Measurements from ENCODE around the gene PCDH9.
A peak's percentile ranks its signal among the peaks of the same experiment; 100 is the strongest.

Gene PCDH9

DNA sequence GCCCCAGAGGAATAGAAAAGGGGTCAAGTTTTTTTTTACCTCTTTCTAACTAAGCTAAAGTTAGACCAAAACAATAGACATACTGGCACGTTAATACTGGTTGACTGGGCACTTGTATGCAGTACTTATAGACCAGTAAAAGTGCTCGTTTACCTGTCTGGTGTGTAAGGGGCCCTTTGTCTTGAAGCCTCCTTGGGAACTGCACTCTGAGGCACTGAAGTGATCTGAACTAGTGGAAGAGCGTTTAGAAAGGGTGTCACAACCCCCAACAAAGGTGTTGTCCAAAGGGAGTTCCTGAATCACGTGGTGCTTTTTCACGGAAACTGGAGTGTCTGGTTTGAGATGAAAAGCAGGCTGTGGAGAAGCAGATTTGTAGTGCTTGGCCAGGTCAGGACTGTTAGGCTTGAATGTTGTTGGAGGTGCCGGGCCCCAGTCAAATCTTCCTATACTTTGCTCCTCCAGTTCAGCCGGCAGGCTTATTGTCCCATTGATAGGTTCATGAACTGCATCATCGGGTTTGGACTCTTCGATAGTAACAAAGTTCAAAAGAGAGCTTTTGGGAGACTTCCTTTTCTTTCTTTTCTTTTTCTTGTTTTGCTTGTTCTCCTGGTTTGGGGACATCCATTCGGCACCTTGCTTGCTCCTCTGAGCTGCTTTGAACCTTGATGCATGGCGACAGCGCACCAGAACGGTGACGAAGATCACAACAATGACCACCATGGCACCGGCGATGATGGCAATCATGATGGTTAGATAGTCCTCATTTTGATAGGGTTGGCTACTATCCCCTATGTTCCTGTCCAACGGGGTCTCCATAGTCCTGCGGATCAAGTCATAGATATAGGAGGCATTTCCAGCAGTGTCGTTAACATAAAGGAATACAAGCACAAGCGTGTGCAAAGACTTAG lies 4.6 kb downstream of the PCDH9 start:
- no peak for DNase-seq (ENCODE audit: low spot score)

DNA sequence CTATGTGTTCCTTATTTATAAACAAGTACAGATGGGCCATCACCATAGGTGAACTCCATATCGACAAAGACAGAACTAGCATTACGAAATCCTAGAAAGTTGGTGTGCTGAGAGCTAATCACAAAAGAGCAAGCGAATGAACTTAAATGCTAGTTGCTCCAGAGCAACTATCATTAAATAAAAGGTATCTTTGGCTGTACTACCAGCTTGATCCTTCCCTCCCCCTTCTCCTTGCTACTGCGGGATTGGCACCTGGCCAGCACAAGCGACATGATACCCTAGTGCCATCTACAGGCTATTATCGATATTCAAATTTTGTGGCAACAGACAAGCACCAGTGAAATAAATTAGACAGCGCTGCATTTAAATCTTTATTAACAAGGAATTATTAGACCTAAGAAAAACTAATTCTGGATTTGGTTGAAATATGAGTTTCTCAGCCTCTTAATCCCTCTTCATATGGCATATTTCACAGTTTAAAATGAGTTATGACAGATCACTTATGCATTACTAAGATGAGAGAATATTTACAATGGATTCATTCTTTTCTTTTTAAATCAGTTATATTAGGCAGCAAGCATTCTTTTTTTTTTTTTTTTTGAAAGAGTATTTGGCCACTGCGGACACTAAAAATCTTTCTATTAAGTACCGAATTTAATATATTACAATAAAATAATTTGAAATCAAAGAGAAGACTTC lies 5.8 kb downstream of the PCDH9 start:
- DNase-seq (ENCODE audit: low spot score): peak; percentile 44

DNA sequence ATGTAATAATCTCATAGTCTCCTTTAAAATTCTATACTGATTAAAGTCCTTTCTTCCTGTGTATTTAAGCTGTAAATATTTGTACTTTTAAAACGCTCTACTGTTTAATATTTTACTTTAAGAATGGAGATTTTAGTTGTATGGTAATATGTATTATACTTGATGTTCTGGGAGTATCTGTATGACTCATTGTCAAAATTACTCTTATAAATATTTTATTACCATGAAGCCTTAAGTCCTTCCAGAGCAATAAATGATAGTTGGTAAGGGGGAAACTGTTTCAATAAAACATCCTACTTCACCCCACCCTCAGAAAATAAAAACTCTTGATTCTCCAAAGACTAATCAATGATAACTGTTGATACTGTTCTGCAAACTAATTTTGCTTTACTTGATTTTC lies 6.4 kb downstream of the PCDH9 start:
- DNase-seq (ENCODE audit: low spot score): no peak

DNA sequence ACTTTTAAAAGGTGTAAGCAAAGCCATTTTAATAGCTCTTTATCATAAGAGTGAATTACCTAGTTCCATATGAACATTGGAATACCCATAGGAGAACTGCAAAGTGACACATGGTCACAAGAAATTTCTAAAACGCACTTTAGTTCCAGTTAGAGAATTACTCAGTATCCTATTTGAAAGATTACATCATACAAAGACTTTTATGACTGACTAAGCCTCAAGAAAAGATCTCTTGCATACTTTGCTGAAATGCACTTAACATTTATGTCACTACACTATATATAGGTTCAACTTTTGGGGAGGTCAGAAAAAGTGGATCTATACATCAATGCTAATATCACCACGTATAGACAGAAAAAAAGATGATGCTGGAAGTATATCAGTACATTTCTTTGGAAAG lies 7.1 kb downstream of the PCDH9 start:
- no peak for DNase-seq (ENCODE audit: low spot score)

DNA sequence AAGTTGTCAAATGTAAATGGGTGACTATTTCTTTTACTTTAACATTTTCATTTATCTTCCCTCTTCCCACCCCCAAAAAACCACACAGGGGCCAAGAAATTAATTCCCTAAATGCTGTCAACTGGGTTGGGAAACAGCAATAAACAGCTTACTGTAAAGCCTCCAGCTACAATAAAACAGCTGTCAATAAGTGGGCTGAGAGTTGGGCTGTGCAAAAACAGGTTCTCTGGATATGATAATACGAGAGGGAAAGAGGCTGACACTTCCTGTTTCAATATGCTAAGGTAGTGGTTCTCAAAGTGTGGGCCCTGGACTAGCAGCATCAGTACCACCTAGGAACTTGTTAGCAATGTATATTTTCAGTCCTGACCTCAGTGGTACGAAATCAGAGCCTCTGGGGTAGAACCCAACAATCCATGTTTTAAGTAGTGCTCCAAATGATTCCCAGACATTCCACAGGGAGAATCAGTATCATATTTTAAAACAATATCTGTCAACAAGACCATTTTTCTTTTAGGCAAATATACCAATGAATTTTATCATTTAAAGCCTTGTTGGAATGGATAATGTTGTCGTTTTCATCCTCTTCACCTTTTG lies 8.4 kb downstream of the PCDH9 start:
- DNase-seq (ENCODE audit: low spot score): no peak

DNA sequence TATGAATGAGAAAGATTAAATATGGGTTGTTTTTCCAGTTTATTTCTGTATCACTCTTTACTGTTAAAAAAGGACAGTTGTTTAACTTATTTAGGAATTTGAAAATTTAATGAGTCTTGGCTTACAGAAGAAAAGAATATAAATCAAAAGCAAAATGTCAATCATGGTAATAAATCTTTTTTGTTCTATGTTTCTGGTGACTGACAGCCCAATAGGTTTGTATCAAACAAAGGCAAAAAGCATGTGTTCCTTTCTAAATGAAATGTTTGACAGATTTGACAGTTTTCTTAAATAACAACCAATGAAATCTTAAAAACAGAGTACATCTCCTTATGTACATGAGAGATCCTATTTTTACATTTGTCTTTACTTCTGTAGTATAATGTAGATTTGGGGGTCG lies 11.0 kb downstream of the PCDH9 start:
- no peak for DNase-seq (ENCODE audit: low spot score)

DNA sequence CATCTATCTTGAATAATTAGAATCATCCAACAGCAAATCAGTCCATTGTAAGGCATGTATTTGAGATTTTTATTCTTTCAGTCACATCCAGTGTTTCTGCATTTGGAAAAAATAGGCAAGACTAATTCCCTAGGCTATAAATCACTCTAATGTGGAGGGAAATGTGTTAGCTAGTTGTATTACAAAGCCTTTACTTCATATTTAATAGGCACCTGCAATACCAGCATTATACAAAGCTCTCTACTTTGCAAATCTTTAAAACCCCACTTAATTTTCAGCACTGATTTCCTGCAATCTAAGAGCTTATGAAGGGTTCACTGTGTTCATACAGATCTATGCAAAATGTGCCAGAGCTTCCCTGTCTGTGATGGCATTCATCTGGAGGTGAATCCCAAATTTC lies 12.3 kb downstream of the PCDH9 start:
- no peak for DNase-seq (ENCODE audit: low spot score)

DNA sequence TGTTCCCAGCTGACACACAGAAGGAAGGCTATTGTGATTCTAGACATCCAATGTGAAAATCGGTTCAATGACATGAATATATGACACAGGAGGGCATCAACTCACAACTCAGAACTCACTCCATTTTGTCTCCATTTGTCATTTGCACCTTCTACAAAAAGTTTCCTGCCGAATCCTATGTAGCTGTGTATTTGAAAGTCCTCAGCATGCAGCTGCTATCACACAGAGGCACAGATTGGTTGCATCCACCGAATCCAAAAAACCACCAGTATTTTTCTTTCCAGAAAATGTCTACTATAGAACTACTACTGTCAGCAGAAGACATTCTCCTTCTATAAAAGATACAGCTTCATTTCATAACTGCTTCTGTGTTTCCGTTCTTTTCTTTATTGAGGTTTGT lies 13.3 kb downstream of the PCDH9 start:
- DNase-seq (ENCODE audit: low spot score): no peak

DNA sequence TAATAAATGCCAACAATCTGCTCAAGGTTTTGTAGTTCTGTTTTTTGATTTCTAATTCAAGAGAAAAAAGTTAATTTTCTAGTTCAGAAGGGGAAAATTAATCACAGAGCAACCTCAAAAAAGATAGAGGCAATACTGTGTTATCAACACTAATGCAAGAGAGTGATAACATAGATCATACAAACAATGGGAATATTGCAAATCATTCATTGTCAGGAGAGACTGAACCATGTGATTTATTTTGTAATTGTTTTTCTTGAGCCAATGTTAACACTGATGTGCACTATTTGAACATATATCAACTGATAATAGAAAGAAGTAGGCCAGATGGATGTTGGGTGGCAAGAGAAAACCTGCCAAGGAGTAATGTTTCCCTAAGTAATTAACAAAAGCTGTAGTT lies 19.9 kb downstream of the PCDH9 start:
- DNase-seq (ENCODE audit: low spot score): no peak

DNA sequence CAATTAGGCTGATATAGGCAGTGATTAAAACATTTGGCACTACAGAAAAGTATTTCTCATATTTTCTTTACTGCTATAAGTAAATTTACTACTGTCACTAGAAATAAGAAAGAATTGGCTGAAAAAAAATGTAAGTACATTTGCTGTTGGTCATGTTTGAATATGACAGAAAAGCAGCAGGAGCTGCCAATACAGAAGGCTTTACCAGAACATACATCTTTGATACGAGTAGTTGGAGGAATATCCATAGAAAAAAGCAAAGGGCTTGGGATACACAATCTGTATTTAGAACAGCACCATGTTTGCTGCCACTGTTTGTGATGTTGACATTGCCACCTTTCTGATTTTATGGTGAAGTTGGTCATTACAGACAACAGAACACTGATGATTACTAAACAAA lies 21.6 kb downstream of the PCDH9 start:
- DNase-seq (ENCODE audit: low spot score): no peak

DNA sequence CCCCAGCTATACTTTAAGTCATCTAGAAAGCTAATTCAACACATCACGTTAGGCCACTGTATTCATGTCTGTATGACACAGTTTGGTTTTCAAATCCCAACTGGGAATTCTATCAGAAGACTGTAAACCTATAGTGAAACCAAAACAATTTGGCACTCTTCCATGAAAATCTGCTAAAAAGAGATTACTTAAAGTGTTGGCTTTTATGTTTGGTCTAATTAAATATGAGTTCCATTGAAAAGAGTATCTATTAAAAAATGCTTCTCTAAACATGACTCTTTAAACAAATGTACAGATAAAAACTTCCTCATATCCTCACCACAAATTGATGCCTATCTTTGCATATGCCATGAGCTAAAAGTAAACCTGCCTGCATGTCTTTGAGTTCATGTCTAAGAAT lies 25.4 kb downstream of the PCDH9 start:
- no peak for DNase-seq (ENCODE audit: low spot score)

DNA sequence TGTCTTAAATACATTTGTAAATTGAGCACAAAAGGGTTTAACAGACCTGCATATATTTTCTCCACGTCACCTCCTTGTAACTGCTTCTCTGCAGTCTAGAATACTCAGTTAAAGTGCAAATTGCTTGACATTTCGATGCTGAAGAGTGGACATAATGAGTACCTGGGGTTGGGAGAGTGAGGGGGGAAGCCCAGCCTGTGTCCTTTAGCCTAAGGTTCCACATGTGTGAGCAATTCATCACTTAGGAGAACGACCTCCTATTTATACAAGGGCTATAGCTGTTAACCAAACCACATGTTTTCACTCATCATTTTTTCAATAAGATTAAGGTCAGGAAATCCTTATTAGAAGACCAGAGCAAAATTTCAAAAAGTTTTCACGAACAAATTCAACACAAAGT lies 29.5 kb downstream of the PCDH9 start:
- no peak for DNase-seq (ENCODE audit: low spot score)

DNA sequence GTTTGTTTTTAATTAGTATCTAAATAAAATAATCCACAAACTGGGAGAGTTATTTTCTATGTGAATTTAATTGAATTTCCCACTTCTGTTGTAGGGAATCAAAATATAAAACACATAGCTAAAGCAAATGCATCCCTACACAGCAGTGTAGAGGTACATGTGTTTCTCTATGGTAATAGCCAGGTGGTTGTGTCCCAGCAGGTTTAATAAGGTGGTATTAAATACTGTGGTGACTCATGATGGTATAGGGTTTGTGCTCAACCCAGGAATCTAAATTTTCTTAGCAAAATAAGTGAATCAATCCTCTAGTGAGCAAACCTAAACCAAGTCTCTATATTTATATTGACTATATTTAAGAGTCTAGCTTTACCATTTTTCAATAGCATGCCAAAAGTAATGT lies 30.0 kb downstream of the PCDH9 start:
- no peak for DNase-seq (ENCODE audit: low spot score)

DNA sequence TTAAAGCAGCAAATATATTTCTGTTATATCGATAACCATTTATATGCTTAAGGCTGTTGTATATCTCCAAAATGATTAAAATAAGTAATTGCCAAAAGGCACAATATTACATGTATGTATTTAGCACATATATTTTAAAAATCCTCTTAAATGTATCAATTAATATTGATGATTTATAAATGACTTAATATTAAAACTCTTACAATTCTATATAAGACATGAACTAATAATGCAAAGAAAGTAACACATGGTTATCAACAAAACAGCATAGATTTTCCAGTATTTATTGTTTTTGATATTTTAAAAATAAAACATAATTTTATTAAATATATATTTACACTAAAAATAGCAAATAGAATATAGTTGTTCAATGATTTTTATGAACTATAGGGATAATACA lies 32.4 kb downstream of the PCDH9 start:
- no peak for DNase-seq (ENCODE audit: low spot score)

DNA sequence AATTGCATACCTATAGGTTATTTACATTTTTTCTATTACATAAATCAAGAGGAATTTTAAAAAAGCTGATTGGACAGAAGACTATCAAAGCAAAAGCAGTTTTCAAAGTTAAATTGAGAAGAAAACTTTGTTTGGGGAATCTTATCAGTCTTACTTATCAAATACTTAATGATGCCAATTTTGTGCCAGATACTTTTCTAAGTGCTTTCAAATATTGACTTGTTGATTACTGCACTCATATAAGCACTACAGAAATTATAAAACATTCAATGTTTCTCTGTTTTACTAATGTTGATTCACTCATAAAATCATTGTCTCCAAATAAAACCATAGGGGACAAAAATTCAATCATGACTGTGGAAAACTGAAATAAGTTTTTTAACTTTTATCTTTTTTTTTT lies 36.2 kb downstream of the PCDH9 start:
- DNase-seq (ENCODE audit: low spot score): no peak

DNA sequence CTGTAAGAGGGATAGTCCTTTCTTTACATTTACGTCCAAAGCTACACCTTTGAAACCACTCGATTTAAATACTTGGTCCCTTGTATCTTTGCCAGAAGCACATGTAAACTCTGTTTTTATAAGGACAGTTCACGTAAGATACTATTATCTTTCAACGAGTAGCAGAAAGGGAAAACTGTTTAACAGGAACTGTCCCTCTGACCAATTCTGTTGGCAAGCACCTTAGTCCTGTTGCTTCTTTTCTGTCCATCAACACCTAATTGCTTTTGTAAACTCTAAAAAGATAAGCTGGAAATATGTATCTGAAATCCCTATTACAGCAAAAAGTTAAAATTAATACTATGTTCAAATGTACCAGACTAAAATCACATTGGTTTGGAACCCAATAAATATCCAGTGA lies 37.4 kb downstream of the PCDH9 start:
- no peak for DNase-seq (ENCODE audit: low spot score)

DNA sequence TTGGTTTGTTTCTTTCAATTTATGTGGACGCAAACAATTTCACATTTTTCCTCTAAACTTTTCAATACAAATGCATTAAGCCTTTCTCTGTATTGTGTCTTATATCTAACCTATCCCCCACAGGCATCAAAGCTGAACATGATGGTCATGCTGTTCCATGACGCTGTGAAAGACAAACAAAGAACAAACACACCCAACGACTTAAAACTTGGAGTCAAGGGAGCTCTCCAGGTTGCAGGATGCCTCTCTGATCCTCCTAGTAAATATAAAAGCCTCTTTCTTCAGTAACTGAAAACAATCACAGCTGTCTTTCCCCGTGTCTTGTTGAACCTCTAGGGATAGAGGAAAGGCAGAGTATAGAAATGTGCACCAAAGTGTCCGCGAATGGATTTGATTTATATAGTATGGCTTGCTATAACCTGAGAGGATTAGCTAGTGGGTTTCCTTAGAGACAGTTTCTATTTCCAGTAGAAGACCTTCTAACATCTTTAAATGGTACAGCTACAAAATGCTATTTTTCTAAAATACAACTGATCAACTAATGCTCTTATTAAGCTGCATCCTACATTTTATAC lies 43.1 kb downstream of the PCDH9 start:
- no peak for DNase-seq (ENCODE audit: low spot score)

DNA sequence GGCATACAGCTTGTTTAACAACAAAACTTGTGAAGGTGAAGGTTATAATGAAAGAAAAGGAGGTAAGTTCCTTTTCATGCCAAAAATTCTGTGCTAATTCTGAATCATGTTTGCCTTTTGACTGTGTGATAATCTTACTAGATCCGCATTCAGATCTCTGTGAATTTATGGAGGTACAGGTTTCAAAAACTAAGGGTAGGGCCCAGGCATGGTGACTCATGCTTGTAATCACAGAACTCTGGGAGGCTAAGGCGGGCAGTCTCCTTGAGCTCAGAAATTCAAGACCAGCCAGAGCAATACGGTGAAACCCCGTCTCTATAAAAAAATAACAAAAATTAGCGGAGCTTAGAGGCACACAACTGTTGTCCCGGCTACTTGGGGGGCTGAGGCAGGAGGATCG lies 45.9 kb downstream of the PCDH9 start:
- DNase-seq (ENCODE audit: low spot score): no peak

DNA sequence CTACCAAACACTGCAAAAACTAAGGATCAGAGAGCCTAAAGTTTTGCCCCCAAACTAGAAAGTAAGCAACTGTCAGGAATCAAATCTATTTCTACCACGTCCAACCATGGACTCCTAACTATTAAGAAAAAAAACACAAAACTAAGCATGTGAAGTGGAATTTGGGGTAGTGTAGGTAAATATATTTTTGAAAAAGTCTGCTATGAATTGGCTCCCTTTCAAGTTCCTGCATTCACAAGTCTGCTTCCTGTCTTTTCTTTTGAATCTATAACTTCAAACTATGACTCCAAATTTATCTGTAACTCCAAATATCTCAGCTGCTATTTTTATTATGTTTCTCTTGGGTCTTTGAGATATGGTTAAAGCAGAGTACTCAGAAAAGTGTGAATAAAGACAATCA lies 47.0 kb downstream of the PCDH9 start:
- no peak for DNase-seq (ENCODE audit: low spot score)

DNA sequence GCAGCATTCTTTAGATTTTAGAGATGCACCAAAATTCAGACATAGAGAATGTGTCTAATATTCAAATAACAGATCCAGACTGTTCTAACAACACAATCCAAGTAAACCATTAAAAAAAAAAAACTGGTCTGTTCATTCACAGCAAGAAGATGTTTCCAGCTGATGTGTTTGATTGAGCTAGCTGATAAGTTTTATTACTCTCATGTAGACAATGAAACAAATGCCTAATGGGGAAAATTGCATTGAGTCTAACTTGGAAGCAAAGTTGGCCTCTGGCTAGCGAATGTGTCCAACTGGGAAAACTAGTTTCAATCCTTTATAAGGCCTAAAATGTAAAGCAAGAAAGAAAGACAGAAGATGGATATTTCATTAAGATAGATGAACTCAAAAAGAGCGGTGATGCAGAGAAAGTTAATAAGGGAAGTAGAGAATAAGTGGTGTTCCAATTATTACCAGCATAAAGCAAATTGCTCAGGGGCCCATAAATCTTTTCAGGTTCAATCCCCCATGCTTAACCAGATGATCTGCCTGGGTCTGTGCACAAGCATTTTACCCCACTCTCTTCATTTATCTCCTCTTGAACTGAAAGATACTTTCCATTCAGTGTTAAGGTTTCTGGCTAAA lies 54.2 kb downstream of the PCDH9 start:
- no peak for DNase-seq (ENCODE audit: low spot score)

DNA sequence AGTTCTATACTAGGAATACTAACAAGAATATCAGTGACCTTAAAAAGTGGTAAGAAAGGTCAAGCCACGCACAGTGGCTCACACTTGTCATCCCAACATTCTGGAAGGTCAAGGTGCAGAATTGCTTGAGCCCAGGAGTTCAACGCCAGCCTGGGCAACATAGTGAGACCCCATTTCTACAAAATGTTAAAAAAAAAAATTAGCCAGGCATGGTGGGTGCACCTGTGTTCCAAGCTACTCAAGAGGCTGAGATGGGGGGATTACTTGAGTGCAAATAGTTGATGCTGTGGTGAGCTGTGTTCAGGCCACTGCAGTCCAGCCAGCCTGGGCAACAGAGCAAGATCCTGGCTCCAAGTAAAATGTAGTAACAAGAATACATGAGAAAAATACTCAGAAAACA lies 61.8 kb downstream of the PCDH9 start:
- no peak for DNase-seq (ENCODE audit: low spot score)

DNA sequence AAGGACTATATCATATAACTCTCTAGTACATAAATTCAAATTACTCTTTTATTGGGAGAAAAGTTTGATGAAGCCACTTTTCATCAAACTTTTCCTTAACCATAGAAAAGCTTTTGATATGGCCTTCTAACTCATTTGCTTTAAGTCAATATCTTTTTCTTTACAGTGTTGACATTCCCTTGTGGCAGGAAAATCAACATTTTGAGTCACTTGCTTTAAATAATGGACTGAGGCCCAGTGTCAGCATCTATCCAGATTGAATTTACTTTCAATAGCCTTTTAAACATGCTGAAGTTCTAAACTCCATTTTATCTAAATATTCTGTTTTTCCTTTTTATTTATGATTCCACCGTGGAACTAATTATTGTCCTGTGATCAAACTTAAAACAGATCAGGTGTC lies 62.7 kb downstream of the PCDH9 start:
- DNase-seq (ENCODE audit: low spot score): no peak

DNA sequence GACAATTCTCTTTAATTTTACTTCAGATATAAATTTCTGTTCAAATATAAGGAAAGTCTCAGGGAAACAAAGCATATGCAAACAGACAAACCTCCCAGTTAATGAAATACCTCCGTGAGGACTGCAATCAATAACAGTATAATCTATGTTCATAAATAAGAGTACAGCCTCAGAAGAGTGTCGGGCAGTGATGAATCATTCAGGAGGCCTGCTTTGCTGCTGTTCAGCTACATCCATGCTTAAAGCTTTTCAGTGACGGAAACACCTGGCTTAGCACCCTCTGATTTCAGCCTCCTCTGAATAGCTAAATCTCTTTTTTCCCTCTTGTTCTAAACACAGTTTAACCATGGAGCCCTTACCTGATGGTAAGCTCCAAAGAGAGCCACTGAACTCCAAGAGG lies 69.0 kb downstream of the PCDH9 start:
- DNase-seq (ENCODE audit: low spot score): no peak

All from hepatic stellate cell (primary cell).